Measurements from ENCODE around the gene CDK9.

Gene CDK9

DNA sequence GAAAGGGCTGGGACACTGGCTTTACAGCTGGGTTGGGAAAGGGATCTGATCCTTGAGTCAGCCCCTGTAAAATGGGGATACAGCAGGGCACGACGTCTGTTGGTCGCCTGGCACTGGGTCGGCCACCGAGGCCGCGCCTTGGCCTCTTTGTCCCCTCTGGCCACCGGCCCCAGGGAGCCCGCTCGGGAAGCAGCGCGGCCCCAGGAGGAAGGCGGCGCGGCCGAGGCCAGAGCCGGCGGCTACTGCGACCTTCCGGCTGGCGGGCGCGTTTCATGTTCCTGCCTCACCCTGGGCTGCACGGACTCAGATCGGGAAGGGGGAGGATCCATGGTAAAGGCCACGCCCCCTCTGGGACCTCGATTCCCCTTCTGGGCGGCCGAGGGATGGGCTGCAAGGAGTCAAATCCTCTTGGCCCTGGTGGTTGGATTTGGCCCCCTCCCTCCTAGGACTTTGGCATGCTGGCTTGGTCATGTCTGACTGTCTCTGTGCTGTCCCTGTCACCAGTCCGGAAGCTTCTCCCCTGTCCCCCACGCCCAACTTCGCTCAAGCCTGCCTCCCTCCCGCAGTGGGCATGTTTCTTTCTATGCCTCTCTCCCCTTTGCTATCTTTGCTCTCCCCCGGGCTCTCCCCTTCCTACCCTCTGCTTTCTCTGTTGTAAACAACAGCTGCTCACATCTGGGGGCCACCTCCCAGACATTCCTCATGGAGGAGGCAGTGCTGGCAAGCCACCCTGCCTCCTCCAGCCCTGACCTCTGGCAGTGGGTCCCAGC lies 42.6 kb downstream of the CDK9 start:
- H3K18ac ChIP-seq (ENCODE audit: low read length), result peak overlapping the region; percentile 92

DNA sequence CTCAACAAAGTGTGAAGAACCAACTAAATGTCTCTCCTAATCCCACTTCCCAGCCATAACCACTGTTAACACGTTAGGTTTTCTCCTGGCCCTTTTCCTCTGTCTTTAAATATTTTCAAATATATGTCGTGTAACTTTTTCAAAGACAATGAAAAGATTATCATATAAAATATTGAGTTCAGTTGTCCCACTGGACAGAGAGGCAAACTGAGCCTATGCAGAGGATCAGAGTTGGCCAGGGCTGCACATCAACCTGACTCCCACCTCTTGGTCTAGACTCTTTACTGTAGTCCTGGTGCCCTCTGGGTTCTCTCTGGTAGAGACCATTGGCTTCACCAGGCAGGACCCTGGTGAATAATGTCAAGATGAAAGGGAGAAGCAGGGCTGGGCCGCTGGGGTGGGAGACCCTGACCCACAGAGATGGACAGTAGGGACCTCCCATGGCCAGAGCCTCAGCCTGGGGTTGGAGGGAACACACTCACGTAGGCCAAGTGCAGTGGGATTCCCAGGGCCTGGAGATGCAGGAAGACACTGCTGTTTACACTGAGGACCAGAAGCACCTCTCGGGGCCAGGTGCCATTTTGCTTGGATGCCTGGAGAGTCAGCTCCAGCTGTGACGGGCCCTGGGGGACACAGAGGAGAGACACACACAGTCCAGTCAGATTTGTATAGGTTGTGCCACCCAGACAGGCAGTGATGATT lies 43.5 kb downstream of the CDK9 start:
- H3K23ac ChIP-seq (ENCODE audit: low read depth, low read length, poor library complexity), result peak overlapping the region; percentile 44
- H4K91ac ChIP-seq (ENCODE audit: low read depth, low read length, poor library complexity), result no peak overlapping the region
- H3K18ac ChIP-seq (ENCODE audit: low read length), result no peak overlapping the region
- DNase-seq (ENCODE audit: low spot score), result no peak
- H2BK12ac ChIP-seq (ENCODE audit: low read length), result no peak overlapping the region
- peaks cover 5% of the 10 kb centered on the region in 2 donors for H3K9me3 ChIP-seq (replicated peaks in 1 of 2; ENCODE audit: control insufficient read depth in 2 of 2, insufficient read depth in 1 of 2, low read depth in 1 of 2, low read length in 2 of 2)
- H3K4me2 ChIP-seq (ENCODE audit: insufficient read depth, low read length, poor library complexity, severe bottlenecking), result no peak overlapping the region
- H3K27me3 ChIP-seq (ENCODE audit: control insufficient read depth in 3 of 3, insufficient read depth in 3 of 3, low read depth in 1 of 3, low read length in 3 of 3), result peaks cover 0 to 18% (median 0%) of the 10 kb centered on the region in 3 experiments
- H3K36me3 ChIP-seq (replicated peaks in 1 of 2; ENCODE audit: control insufficient read depth in 2 of 2, insufficient read depth in 2 of 2, low read length in 2 of 2), result no peaks in the 10 kb centered on the region
- no peak overlapping the region for H3K4ac ChIP-seq (ENCODE audit: low read length)
- H3K4me3 ChIP-seq (ENCODE audit: low read length in 2 of 2), result no peak overlapping the region
- H3K14ac ChIP-seq (ENCODE audit: low read length), result no peak overlapping the region
- H3K79me1 ChIP-seq (ENCODE audit: low read depth, low read length), result no peaks in the 10 kb centered on the region
- H2AFZ ChIP-seq (ENCODE audit: low read length), result no peak overlapping the region
- no peak overlapping the region for H3K27ac ChIP-seq (replicated peaks; ENCODE audit: low read length)
- no peak overlapping the region for H4K8ac ChIP-seq (ENCODE audit: low read depth, low read length)
- WGBS, 2 donors (ENCODE audit: extremely low coverage in 2 of 2, insufficient read length in 2 of 2, insufficient replicate concordance in 1 of 2), result no CpG with 5 or more reads among the region's 6 CpGs
- H2BK5ac ChIP-seq (ENCODE audit: low read length), result no peak overlapping the region
- peak overlapping the region; percentile 54 for H3K9ac ChIP-seq (ENCODE audit: low read depth, low read length, poor library complexity)
- H2AK5ac ChIP-seq (ENCODE audit: low read depth, low read length), result peak overlapping the region; percentile 87
- H3K4me1 ChIP-seq (ENCODE audit: control insufficient read depth in 2 of 2, insufficient read depth in 1 of 2, low read depth in 1 of 2, low read length in 2 of 2), result peaks cover 8 to 11% of the 10 kb centered on the region in 2 donors
- peak overlapping the region; percentile 25 for H2BK15ac ChIP-seq (ENCODE audit: low read length)
- no peak overlapping the region for H2BK120ac ChIP-seq (ENCODE audit: low read depth, low read length)

More for the DNA sequence above, 42.6 kb downstream of the CDK9 start:
- Histone ChIP-seq H2BK15ac (ENCODE audit: low read length) (peak overlapping the region; percentile 7), H2AFZ (ENCODE audit: low read length) (peak overlapping the region; percentile 94), H3K23ac (ENCODE audit: low read depth, low read length, poor library complexity) (peak overlapping the region; percentile 15), H3K79me1 (ENCODE audit: low read depth, low read length) (no peaks in the 10 kb centered on the region), H3K9ac (ENCODE audit: low read depth, low read length, poor library complexity) (no peak overlapping the region), H2BK120ac (ENCODE audit: low read depth, low read length) (no peak overlapping the region), H3K27ac (replicated peaks; ENCODE audit: low read length) (no peak overlapping the region), H4K8ac (ENCODE audit: low read depth, low read length) (no peak overlapping the region), H2AK5ac (ENCODE audit: low read depth, low read length) (no peak overlapping the region), H3K36me3 (replicated peaks in 1 of 2; ENCODE audit: control insufficient read depth in 2 of 2, insufficient read depth in 2 of 2, low read length in 2 of 2) (no peaks in the 10 kb centered on the region), H2BK12ac (ENCODE audit: low read length) (no peak overlapping the region), H3K4me2 (ENCODE audit: insufficient read depth, low read length, poor library complexity, severe bottlenecking) (peak overlapping the region; percentile 65), H3K14ac (ENCODE audit: low read length) (no peak overlapping the region), H3K4me1 (ENCODE audit: control insufficient read depth in 2 of 2, insufficient read depth in 1 of 2, low read depth in 1 of 2, low read length in 2 of 2) (peaks cover 8 to 11% of the 10 kb centered on the region in 2 donors), H3K27me3 (ENCODE audit: control insufficient read depth in 3 of 3, insufficient read depth in 3 of 3, low read depth in 1 of 3, low read length in 3 of 3) (peaks cover 0 to 18% (median 0%) of the 10 kb centered on the region in 3 experiments), H3K4ac (ENCODE audit: low read length) (no peak overlapping the region), H4K91ac (ENCODE audit: low read depth, low read length, poor library complexity) (no peak overlapping the region), H3K4me3 (ENCODE audit: low read length in 2 of 2) (peak overlapping the region; percentile 7 to 38), H3K9me3 (replicated peaks in 1 of 2; ENCODE audit: control insufficient read depth in 2 of 2, insufficient read depth in 1 of 2, low read depth in 1 of 2, low read length in 2 of 2) (peaks cover 5% of the 10 kb centered on the region in 2 donors), H2BK5ac (ENCODE audit: low read length) (no peak overlapping the region)
- peak; percentile 78 for DNase-seq (ENCODE audit: low spot score)
- WGBS, 2 donors (ENCODE audit: extremely low coverage in 2 of 2, insufficient read length in 2 of 2, insufficient replicate concordance in 1 of 2), result no CpG with 5 or more reads among the region's 34 CpGs

DNA sequence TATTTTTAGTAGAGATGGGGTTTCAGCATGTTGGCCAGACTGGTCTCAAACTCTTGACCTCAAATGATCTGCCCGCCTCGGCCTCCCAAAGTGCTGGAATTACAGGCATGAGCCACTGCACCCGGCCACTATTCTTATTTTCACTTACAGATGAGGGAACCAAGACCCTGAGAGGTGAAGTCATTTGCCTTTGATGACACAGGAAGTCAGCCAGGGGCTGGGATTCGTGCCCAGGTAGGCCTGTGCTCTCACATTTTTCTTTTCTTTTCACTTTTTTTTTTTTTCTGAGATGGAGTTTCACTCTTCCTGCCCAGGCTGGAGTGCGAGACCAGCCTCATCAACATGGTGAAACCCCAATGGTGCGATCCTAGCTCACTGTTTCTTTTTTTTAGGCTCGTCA lies 46.4 kb downstream of the CDK9 start:
- Histone ChIP-seq H2AFZ (ENCODE audit: low read length) (no peak overlapping the region), H3K14ac (ENCODE audit: low read length) (no peak overlapping the region), H3K4me3 (ENCODE audit: low read length in 2 of 2) (no peak overlapping the region), H4K8ac (ENCODE audit: low read depth, low read length) (no peak overlapping the region), H3K9me3 (replicated peaks in 1 of 2; ENCODE audit: control insufficient read depth in 2 of 2, insufficient read depth in 1 of 2, low read depth in 1 of 2, low read length in 2 of 2) (peaks cover 5% of the 10 kb centered on the region in 2 donors), H3K27ac (replicated peaks; ENCODE audit: low read length) (no peak overlapping the region), H3K27me3 (ENCODE audit: control insufficient read depth in 3 of 3, insufficient read depth in 3 of 3, low read depth in 1 of 3, low read length in 3 of 3) (peaks cover 0 to 1% (median 0%) of the 10 kb centered on the region in 3 experiments), H2BK120ac (ENCODE audit: low read depth, low read length) (no peak overlapping the region), H2AK5ac (ENCODE audit: low read depth, low read length) (no peak overlapping the region), H4K91ac (ENCODE audit: low read depth, low read length, poor library complexity) (no peak overlapping the region), H3K4me2 (ENCODE audit: insufficient read depth, low read length, poor library complexity, severe bottlenecking) (no peak overlapping the region), H2BK12ac (ENCODE audit: low read length) (no peak overlapping the region), H3K36me3 (replicated peaks in 1 of 2; ENCODE audit: control insufficient read depth in 2 of 2, insufficient read depth in 2 of 2, low read length in 2 of 2) (no peaks in the 10 kb centered on the region), H3K23ac (ENCODE audit: low read depth, low read length, poor library complexity) (no peak overlapping the region), H3K4me1 (ENCODE audit: control insufficient read depth in 2 of 2, insufficient read depth in 1 of 2, low read depth in 1 of 2, low read length in 2 of 2) (peaks cover 16 to 19% of the 10 kb centered on the region in 2 donors), H3K9ac (ENCODE audit: low read depth, low read length, poor library complexity) (no peak overlapping the region), H2BK15ac (ENCODE audit: low read length) (no peak overlapping the region), H3K18ac (ENCODE audit: low read length) (no peak overlapping the region), H3K79me1 (ENCODE audit: low read depth, low read length) (no peaks in the 10 kb centered on the region), H2BK5ac (ENCODE audit: low read length) (no peak overlapping the region), H3K4ac (ENCODE audit: low read length) (no peak overlapping the region)
- no CpG with 5 or more reads among the region's 7 CpGs for WGBS, 2 donors (ENCODE audit: extremely low coverage in 2 of 2, insufficient read length in 2 of 2, insufficient replicate concordance in 1 of 2)
- no peak for DNase-seq (ENCODE audit: low spot score)

DNA sequence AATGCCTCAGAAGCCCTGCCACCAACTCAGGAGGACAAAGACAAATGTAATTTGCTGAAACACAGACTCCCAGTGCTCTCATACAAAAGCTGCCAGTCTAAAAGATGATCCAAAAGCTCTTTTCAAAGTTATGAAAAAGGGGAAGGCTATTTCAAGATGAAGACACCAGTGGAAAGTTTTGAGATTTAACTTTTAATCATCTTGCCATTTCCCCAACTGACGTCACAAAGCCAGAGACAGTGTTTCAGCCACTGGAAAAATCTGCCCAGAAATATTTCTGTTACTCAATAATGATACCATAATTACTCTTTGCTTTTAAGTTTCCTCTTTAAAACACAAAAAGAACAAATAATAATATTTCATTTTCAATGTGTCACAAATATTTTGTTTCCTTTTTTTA lies 47.7 kb downstream of the CDK9 start:
- no peak overlapping the region for H2BK12ac ChIP-seq (ENCODE audit: low read length)
- no peak overlapping the region for H3K4me2 ChIP-seq (ENCODE audit: insufficient read depth, low read length, poor library complexity, severe bottlenecking)
- H3K4ac ChIP-seq (ENCODE audit: low read length), result no peak overlapping the region
- H4K8ac ChIP-seq (ENCODE audit: low read depth, low read length), result no peak overlapping the region
- no CpG with 5 or more reads among the region's 1 CpG for WGBS, 2 donors (ENCODE audit: extremely low coverage in 2 of 2, insufficient read length in 2 of 2, insufficient replicate concordance in 1 of 2)
- no peaks in the 10 kb centered on the region for H3K79me1 ChIP-seq (ENCODE audit: low read depth, low read length)
- no peak overlapping the region for H2AFZ ChIP-seq (ENCODE audit: low read length)
- no peak overlapping the region for H2AK5ac ChIP-seq (ENCODE audit: low read depth, low read length)
- no peak overlapping the region for H3K4me3 ChIP-seq (ENCODE audit: low read length in 2 of 2)
- H3K9me3 ChIP-seq (replicated peaks in 1 of 2; ENCODE audit: control insufficient read depth in 2 of 2, insufficient read depth in 1 of 2, low read depth in 1 of 2, low read length in 2 of 2), result peaks cover 5% of the 10 kb centered on the region in 2 donors
- H3K9ac ChIP-seq (ENCODE audit: low read depth, low read length, poor library complexity), result no peak overlapping the region
- H2BK15ac ChIP-seq (ENCODE audit: low read length), result no peak overlapping the region
- H3K27ac ChIP-seq (replicated peaks; ENCODE audit: low read length), result no peak overlapping the region
- H3K36me3 ChIP-seq (replicated peaks in 1 of 2; ENCODE audit: control insufficient read depth in 2 of 2, insufficient read depth in 2 of 2, low read length in 2 of 2), result no peaks in the 10 kb centered on the region
- H3K14ac ChIP-seq (ENCODE audit: low read length), result no peak overlapping the region
- H3K27me3 ChIP-seq (ENCODE audit: control insufficient read depth in 3 of 3, insufficient read depth in 3 of 3, low read depth in 1 of 3, low read length in 3 of 3), result no peaks in the 10 kb centered on the region
- no peak overlapping the region for H2BK120ac ChIP-seq (ENCODE audit: low read depth, low read length)
- no peak overlapping the region for H2BK5ac ChIP-seq (ENCODE audit: low read length)
- H3K4me1 ChIP-seq (ENCODE audit: control insufficient read depth in 2 of 2, insufficient read depth in 1 of 2, low read depth in 1 of 2, low read length in 2 of 2), result peaks cover 16 to 22% of the 10 kb centered on the region in 2 donors
- no peak overlapping the region for H3K23ac ChIP-seq (ENCODE audit: low read depth, low read length, poor library complexity)
- DNase-seq (ENCODE audit: low spot score), result no peak
- H3K18ac ChIP-seq (ENCODE audit: low read length), result no peak overlapping the region
- no peak overlapping the region for H4K91ac ChIP-seq (ENCODE audit: low read depth, low read length, poor library complexity)
